Measurements from ENCODE around the gene BCAS1. TPM values are rescaled to one million over a fixed set of nuclear protein-coding genes. Genes with fewer than 3 reads are reported as not detected.

BCAS1 gene
- total RNA-seq, 1 donor, result not detected

DNA sequence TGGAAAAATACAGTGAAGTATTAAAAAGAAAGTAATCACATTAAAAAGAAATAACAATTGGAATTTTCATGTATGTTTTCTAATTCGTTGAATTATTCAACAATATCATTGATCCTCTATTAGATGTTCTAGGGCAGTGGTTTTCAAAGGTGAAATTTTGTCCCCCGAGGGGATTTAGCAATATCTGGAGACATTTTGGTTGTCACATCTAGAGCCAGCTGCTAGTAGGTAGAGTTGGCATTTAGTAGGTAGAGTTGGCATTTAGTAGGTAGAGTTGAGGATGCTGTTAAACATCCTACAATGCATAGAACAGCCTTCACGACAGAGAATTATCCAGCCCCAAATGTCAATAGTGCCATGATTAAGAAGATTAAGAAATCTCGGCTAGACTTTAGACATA lies 173.7 kb downstream of the BCAS1 start:
- DNase-seq (ENCODE audit: insufficient read length, low spot score, missing footprints), result no peak
- TF ChIP-seq, protein P1, sequence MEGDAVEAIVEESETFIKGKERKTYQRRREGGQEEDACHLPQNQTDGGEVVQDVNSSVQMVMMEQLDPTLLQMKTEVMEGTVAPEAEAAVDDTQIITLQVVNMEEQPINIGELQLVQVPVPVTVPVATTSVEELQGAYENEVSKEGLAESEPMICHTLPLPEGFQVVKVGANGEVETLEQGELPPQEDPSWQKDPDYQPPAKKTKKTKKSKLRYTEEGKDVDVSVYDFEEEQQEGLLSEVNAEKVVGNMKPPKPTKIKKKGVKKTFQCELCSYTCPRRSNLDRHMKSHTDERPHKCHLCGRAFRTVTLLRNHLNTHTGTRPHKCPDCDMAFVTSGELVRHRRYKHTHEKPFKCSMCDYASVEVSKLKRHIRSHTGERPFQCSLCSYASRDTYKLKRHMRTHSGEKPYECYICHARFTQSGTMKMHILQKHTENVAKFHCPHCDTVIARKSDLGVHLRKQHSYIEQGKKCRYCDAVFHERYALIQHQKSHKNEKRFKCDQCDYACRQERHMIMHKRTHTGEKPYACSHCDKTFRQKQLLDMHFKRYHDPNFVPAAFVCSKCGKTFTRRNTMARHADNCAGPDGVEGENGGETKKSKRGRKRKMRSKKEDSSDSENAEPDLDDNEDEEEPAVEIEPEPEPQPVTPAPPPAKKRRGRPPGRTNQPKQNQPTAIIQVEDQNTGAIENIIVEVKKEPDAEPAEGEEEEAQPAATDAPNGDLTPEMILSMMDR (IDR thresholded peaks at IDR 0.05; ENCODE audit: extremely low read depth, low read depth, low read length), result no peak
- no peak overlapping the region for H2AFZ ChIP-seq (ENCODE audit: low read length)
- no peaks in the 10 kb centered on the region for H3K9me3 ChIP-seq (ENCODE audit: low read depth, low read length)
- H3K27ac ChIP-seq (ENCODE audit: low read depth, low read length), result no peak overlapping the region
- H3K79me2 ChIP-seq (ENCODE audit: insufficient read depth, low read length), result no peaks in the 10 kb centered on the region
- no peak overlapping the region for H3K4me2 ChIP-seq (ENCODE audit: insufficient read depth, low read length)
- H3K27me3 ChIP-seq (ENCODE audit: insufficient read depth, low read length), result no peaks in the 10 kb centered on the region
- peaks cover 30% of the 10 kb centered on the region for H3K4me1 ChIP-seq (ENCODE audit: insufficient read depth, low read length)
- H4K20me1 ChIP-seq (ENCODE audit: insufficient read depth, low read length), result no peaks in the 10 kb centered on the region
- no peaks in the 10 kb centered on the region for H3K36me3 ChIP-seq (ENCODE audit: insufficient read depth, low read length)
- H3K4me3 ChIP-seq (ENCODE audit: insufficient read depth, low read length), result no peak overlapping the region

DNA sequence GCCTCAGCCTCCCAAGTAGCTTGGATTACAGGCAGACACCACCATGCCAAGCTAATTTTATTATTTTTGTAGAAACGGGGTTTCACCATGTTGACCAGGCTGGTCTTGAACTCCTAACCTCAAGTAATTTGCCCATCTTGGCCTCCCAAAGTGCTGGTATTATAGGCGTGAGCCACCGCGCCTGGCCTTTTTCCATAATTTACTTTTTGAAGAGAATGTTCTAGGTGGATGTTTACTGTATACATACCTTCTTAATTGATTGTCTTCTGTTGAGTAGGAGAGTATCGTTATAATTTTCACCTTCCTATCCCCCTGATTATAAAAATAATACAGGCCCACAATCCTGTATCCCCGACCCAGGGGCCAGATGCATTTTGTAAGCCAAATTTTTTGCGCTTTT lies 174.4 kb downstream of the BCAS1 start:
- no peak for DNase-seq (ENCODE audit: insufficient read length, low spot score, missing footprints)
- Histone ChIP-seq H3K9me3 (ENCODE audit: low read depth, low read length) (peaks cover 3% of the 10 kb centered on the region), H2AFZ (ENCODE audit: low read length) (no peak overlapping the region), H3K27me3 (ENCODE audit: insufficient read depth, low read length) (no peaks in the 10 kb centered on the region), H3K36me3 (ENCODE audit: insufficient read depth, low read length) (no peaks in the 10 kb centered on the region), H3K4me3 (ENCODE audit: insufficient read depth, low read length) (no peak overlapping the region), H3K4me1 (ENCODE audit: insufficient read depth, low read length) (peaks cover 24% of the 10 kb centered on the region), H4K20me1 (ENCODE audit: insufficient read depth, low read length) (no peaks in the 10 kb centered on the region), H3K27ac (ENCODE audit: low read depth, low read length) (no peak overlapping the region), H3K79me2 (ENCODE audit: insufficient read depth, low read length) (no peaks in the 10 kb centered on the region), H3K4me2 (ENCODE audit: insufficient read depth, low read length) (no peak overlapping the region)
- TF ChIP-seq, protein P1 (IDR thresholded peaks at IDR 0.05; ENCODE audit: extremely low read depth, low read depth, low read length), result no peak

DNA sequence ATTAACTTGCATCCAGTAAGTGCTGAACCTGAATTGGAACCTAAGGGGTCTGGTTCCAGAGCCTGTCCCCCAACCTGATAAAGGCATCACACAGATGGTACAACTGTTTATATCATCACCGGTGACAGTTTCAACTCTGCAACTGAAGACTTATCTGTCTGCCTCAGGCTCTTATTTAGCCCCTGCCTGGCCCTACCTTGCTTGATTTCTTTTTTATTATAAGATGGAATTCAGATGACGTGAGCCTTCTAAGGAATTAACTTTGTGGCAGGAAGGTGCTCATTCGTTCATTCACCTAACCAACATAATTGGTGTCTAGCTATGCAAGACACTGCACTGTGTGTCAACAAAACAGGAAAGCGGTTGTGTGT lies 175.0 kb downstream of the BCAS1 start:
- Histone ChIP-seq H2AFZ (ENCODE audit: low read length) (no peak overlapping the region), H3K9me3 (ENCODE audit: low read depth, low read length) (peaks cover 4% of the 10 kb centered on the region), H3K36me3 (ENCODE audit: insufficient read depth, low read length) (no peaks in the 10 kb centered on the region), H3K4me3 (ENCODE audit: insufficient read depth, low read length) (no peak overlapping the region), H4K20me1 (ENCODE audit: insufficient read depth, low read length) (no peaks in the 10 kb centered on the region), H3K4me1 (ENCODE audit: insufficient read depth, low read length) (peaks cover 22% of the 10 kb centered on the region), H3K27me3 (ENCODE audit: insufficient read depth, low read length) (no peaks in the 10 kb centered on the region), H3K79me2 (ENCODE audit: insufficient read depth, low read length) (no peaks in the 10 kb centered on the region), H3K4me2 (ENCODE audit: insufficient read depth, low read length) (no peak overlapping the region), H3K27ac (ENCODE audit: low read depth, low read length) (no peak overlapping the region)
- DNase-seq (ENCODE audit: insufficient read length, low spot score, missing footprints), result no peak
- TF ChIP-seq, protein P1 (IDR thresholded peaks at IDR 0.05; ENCODE audit: extremely low read depth, low read depth, low read length), result no peak

DNA sequence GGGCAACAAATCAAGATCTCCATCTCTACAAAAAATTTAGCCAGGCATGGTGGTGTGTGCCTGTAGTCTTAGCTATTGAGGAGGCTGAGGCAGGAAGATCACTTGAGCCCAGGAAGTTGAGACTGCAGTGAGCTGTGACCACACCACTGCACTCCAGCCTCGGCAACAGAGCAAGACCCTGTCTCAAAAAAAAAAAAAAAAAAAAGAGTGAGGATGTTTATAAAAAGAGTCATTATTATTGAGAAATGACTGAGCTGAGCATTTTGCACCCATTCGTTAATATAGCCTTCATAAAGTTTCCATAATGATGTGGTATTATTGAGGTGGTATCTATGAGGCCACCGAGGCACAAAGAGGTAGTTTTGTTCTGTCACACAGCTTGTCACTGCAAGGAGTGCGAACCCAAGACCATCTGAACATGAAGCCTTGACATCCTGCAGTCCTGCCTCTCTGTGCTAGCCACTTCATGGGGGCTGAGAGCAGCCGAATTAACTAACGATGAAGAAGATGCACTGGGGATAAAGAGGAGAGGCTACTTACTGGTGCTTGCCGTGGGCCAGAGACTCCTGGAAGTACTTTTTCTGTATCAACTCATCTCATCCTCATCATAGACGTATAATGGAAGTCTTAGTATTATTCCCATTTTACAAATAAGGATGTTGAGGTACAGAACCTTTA lies 175.5 kb downstream of the BCAS1 start:
- DNase-seq (ENCODE audit: insufficient read length, low spot score, missing footprints), result no peak
- Histone ChIP-seq H3K4me2 (ENCODE audit: insufficient read depth, low read length) (no peak overlapping the region), H3K79me2 (ENCODE audit: insufficient read depth, low read length) (no peaks in the 10 kb centered on the region), H3K4me1 (ENCODE audit: insufficient read depth, low read length) (peaks cover 19% of the 10 kb centered on the region), H4K20me1 (ENCODE audit: insufficient read depth, low read length) (no peaks in the 10 kb centered on the region), H3K36me3 (ENCODE audit: insufficient read depth, low read length) (no peaks in the 10 kb centered on the region), H3K9me3 (ENCODE audit: low read depth, low read length) (peaks cover 4% of the 10 kb centered on the region), H2AFZ (ENCODE audit: low read length) (no peak overlapping the region), H3K27ac (ENCODE audit: low read depth, low read length) (no peak overlapping the region), H3K4me3 (ENCODE audit: insufficient read depth, low read length) (no peak overlapping the region), H3K27me3 (ENCODE audit: insufficient read depth, low read length) (no peaks in the 10 kb centered on the region)
- TF ChIP-seq, protein P1 (IDR thresholded peaks at IDR 0.05; ENCODE audit: extremely low read depth, low read depth, low read length), result no peak

Small RNAs within 50 kb of the gene (small RNA-seq; reads per million reads assigned to genes)
- not detected for gene MIR4756

Other genes with a start within 250 kb of the BCAS1 start
- gene CYP24A1, start 103.4 kb upstream of the BCAS1 start, total RNA-seq, result not detected in 2 replicates
- 93.0 and 95.2 TPM in 2 replicates for gene PFDN4, start 137.5 kb upstream of the BCAS1 start, total RNA-seq

Measured in osteoblast (primary cell).